ENCODE data around the gene BTLA.

- TF ChIP-seq TARDBP (IDR thresholded peaks at IDR 0.05): no peak
- TF ChIP-seq FOXM1 (IDR thresholded peaks at IDR 0.05; ENCODE audit: borderline replicate concordance): no peak
- TF ChIP-seq BHLHE40 (IDR thresholded peaks at IDR 0.05; ENCODE audit: borderline replicate concordance): no peak
- TF ChIP-seq L3MBTL2 (conservative IDR thresholded peaks at IDR 0.05): no peak
- TF ChIP-seq SUZ12 (IDR thresholded peaks at IDR 0.05): no peak
- TF ChIP-seq FOXA1 (IDR thresholded peaks at IDR 0.05): no peak
- no peak for TF ChIP-seq FOXK2 (IDR thresholded peaks at IDR 0.05)
Observed at GRCh38 chr3:112508860-112509259, 9.6 kb upstream of the BTLA start.

All from HEK293T (cell line).